Naive thymus-derived CD8-positive, alpha-beta T cell (primary cell): ENCODE results near the gene ATP5PD. TPM values are rescaled to one million over a fixed set of nuclear protein-coding genes. Genes with fewer than 3 reads are reported as not detected.

ENCODE experiments used
- ATAC-seq, 2 donors: fragments of 150-1000 bp; cut with Tn5 transposase in 1 of 2; sonication (Bioruptor Pico), chemical (Tn5 transposase) in 1 of 2; 1 replicate in 1 of 2; 2 replicates in 1 of 2; pipeline ENCODE4 v1.10.0; 2021; ENCODE audit warnings: mild to moderate bottlenecking in 2 of 2, moderate library complexity in 2 of 2
- POLR2A ChIA-PET: fragments of 350-600 bp; sonication (Branson Sonifier 250); formaldehyde crosslinking; loops from one replicate; lab custom pipeline; 2021; ENCODE audit warnings: antibody characterized with exemption; lab: Charles Lee
- DNase-seq, 10 donors: peaks; one replicate each; pipeline versions ENCODE4 v3.0.0 to v3.0.0-alpha.2; 2020 to 2022
- H3K27ac Mint-ChIP-seq, 10 donors: one replicate each; pipeline ENCODE4 v1.8.0; 2020 to 2022; ENCODE audit warnings: mild to moderate bottlenecking in 10 of 10, mixed read lengths in 10 of 10, moderate library complexity in 4 of 10, inconsistent platforms in 1 of 10
- H3K27me3 Mint-ChIP-seq, 5 donors: one replicate each; pipeline ENCODE4 v1.8.0; 2021 to 2022; ENCODE audit warnings: mixed read lengths in 5 of 5
- H3K36me3 Mint-ChIP-seq, 3 donors: one replicate each; pipeline ENCODE4 v1.8.0; 2020 to 2022; ENCODE audit warnings: mixed read lengths in 3 of 3, mild to moderate bottlenecking in 2 of 3, inconsistent platforms in 1 of 3
- H3K4me1 Mint-ChIP-seq, 4 donors: one replicate each; pipeline ENCODE4 v1.8.0; 2021 to 2022; ENCODE audit warnings: mixed read lengths in 4 of 4
- H3K4me3 Mint-ChIP-seq, 10 donors: one replicate each; pipeline ENCODE4 v1.8.0; 2020 to 2022; ENCODE audit warnings: mild to moderate bottlenecking in 10 of 10, mixed read lengths in 10 of 10, moderate library complexity in 6 of 10, inconsistent platforms in 1 of 10
- H3K9me3 Mint-ChIP-seq, 9 donors: one replicate each; pipeline ENCODE4 v1.8.0; 2020 to 2022; ENCODE audit warnings: mixed read lengths in 9 of 9, mild to moderate bottlenecking in 3 of 9, inconsistent platforms in 1 of 9, moderate library complexity in 1 of 9
- polyA plus RNA-seq, 3 donors: library from polyadenylated mRNA; unstranded; fragments of 300-500 nt; fragmentation: Illumina TruSeq; gene quantifications; one replicate each; pipeline ENCODE4 v1.2.3, GENCODE V29; 2021
- total RNA-seq, 8 experiments: library from RNA in 2 of 8; stranded (reverse) in 2 of 8; gene quantifications; one replicate each; pipeline ENCODE4 v1.2.3 and lab custom pipeline; 2021 to 2026

ATP5PD gene
- total RNA-seq (100 to 1,000 TPM; 149 to 160 TPM), polyA plus RNA-seq (100 to 1,000 TPM; 406 to 455 (median 449) TPM), total RNA-seq (lab: John Stamatoyannopoulos, UW) (64.5 to 94.9 (median 72.1) reads per million in 6 experiments)

DNA sequence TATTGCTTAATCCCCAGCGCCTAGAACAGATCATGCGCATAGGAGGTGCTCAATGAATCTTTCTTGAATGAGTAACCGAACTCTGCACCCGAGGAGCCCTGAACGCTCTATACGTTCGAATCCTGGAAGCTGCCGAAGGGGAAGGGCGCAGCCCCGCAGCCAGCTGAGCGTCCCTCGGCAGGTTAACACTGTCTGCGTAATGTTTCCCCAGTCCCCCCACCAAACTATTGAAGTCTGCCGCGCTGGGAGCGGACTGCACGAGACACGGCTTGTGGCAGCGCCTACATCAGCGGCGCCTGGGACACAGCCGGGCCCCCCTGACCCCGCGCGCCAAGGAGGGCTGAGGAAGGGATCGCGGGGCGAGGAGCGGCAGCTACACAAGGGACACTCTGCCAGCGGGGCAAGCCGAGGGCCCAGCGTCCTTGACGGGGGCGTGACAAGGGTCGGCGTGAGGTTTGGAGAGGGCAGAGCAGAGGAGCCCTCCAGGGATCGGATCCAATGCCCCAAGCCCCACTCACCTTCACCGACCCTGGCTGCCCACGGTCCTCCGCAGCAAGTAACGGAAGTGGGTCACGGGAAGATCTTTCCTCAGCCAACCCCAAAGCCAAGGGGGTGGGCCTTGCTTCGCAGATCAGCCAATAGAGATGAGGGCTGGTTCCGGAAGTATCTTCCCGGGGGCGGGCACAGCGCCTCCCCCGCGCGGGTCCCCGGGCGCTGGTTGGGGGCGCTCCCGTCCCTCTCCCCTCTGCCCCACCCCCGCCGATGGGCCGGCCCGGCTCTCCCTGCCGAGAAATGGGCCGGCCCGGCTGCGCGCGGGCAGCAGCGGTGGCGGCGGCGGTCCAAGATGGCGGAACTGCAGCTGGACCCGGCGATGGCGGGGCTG, at the start of gene ATP5PD, which contains the start of gene KCTD2:
Gene ATP5PD, minus strand, starts transcription at position 563 of the 883 bp plus-strand sequence. CDS start 4,319 bp downstream, outside the sequence.
Gene KCTD2, plus strand, starts transcription at position 819 of the 883 bp plus-strand sequence. Its CDS starts 26 bp downstream, at position 845.
- ATAC-seq, result peak; percentile 92 to 93
- H3K27me3 Mint-ChIP-seq, result no peaks in the 10 kb centered on the region
- POLR2A ChIA-PET, result interaction anchor here (0.6 to 4.7 kb wide), 17 partner anchors 10 to 223 kb away, joined by 3 to 68 read pairs (median 4); partner anchors contain the start of genes HID1 and MRPL58
- H3K36me3 Mint-ChIP-seq, result peaks cover 0 to 33% (median 3%) of the 10 kb centered on the region in 3 donors
- H3K4me3 Mint-ChIP-seq, result peak within 1 kb of the TSS; percentile 95 to 100 (median 96)
- no peaks in the 10 kb centered on the region for H3K9me3 Mint-ChIP-seq
- H3K27ac Mint-ChIP-seq, result peak within 1 kb of the TSS; percentile 91 to 98 (median 98)
- peak; percentile 86 to 97 (median 91) for DNase-seq
- H3K4me1 Mint-ChIP-seq, result peaks cover 14 to 53% (median 47%) of the 10 kb centered on the region in 4 donors

DNA sequence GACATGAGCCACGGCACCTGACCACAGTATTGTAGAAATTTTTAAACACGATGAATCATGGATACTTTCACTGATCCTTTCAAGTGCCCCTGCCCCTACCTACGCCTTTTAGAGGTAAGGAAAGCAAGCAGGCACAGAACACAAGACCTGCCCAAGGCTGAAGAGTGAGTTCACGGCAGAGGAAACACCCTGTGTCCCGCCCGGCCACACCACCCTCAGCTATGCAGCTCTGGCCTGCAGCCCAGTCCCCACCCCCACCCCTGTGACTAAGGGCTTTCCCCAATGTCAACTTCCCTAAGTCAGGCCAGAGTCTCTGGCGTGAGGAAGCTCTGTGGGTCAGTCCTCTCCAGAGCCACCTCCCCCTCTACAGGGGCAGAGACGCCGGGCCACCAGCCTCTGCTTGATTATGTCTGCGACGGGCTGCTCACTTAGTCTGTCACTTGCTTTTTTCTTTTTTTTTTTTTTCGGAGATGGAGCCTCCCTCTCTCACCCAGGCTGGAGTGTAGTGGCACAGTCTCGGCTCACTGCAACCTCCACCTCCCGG, 49.4 kb upstream of the ATP5PD start:
- no peak for ATAC-seq

DNA sequence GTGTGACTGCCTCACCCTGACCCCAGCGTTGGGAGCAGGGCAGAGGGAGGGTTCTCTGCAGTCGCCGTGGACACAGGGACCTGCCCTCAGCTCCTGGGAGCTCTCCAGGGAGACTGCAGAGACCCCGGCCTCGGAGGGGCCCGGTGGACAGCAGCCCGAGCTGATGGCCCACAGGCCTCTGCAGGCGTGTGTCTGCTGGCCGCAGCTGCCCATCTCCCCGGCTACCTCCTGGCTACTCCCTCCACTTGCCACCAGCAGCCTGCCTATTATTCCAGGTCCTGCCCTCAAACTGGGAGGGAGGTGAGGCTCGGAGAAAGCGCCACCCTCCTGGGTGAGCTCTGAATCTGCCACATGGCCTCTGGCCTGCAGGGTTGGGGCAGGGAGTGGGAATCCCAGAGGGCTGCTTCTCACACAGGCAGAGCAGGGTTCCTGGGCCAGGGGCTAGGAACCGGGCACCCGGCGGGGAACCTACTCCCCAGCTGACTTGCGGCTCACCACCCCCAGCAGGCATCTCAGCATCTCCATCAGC, 48.2 kb upstream of the ATP5PD start:
- DNase-seq (no peak), ATAC-seq (no peak)
- peaks cover 0 to 11% (median 0%) of the 10 kb centered on the region in 3 donors for H3K36me3 Mint-ChIP-seq
- no peaks in the 10 kb centered on the region for H3K27me3 Mint-ChIP-seq
- H3K27ac Mint-ChIP-seq, result no peak overlapping the region
- H3K4me3 Mint-ChIP-seq, result no peak overlapping the region
- no peaks in the 10 kb centered on the region for H3K9me3 Mint-ChIP-seq
- POLR2A ChIA-PET, result interaction anchor here (0.6 kb wide), 2 partner anchors 12 to 28 kb away, joined by 5 read pairs; no protein-coding TSS in a partner anchor
- H3K4me1 Mint-ChIP-seq, result peaks cover 18 to 25% (median 20%) of the 10 kb centered on the region in 4 donors

More for the DNA sequence above, 49.4 kb upstream of the ATP5PD start:
- Mint-ChIP-seq H3K9me3 (no peaks in the 10 kb centered on the region), H3K36me3 (peaks cover 0 to 13% (median 0%) of the 10 kb centered on the region in 3 donors), H3K27me3 (no peaks in the 10 kb centered on the region), H3K4me1 (peaks cover 9 to 17% (median 11%) of the 10 kb centered on the region in 4 donors), H3K4me3 (no peak overlapping the region), H3K27ac (no peak overlapping the region)
- POLR2A ChIA-PET, result interaction anchor here (0.6 to 0.7 kb wide), 3 partner anchors 15 to 674 kb away, joined by 4 to 6 read pairs (median 4); no protein-coding TSS in a partner anchor
- DNase-seq, result no peak

DNA sequence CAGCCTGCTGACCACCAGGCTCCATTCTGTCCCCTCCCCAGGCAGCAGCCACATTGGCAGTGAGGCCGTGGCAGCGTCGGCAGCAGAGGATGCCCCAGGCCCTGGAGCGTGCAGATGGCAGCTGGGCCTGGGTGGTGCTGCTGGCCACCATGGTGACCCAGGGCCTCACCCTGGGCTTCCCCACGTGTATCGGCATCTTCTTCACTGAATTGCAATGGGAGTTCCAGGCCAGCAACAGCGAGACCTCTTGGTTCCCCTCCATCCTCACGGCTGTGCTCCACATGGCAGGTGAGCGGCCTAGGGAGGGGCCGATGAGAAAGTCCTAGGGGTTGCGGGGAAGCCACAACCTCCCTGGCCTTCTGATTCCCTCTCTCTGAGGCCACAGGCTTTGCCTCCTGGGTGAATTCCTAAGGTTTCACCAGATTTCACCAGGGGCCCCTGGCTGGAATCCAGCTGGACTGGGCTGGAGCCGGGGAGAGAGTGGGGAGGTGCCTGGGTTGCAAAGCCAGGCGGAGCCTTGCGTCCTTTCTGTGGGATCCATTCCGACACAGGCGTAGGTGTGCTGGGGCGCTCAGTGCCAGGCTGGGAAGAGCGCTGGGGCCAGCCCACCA, 46.9 kb upstream of the ATP5PD start:
- H3K27ac Mint-ChIP-seq, result no peak overlapping the region
- DNase-seq, result no peak
- H3K9me3 Mint-ChIP-seq, result no peaks in the 10 kb centered on the region
- no peak for ATAC-seq
- peaks cover 0 to 8% (median 0%) of the 10 kb centered on the region in 3 donors for H3K36me3 Mint-ChIP-seq
- POLR2A ChIA-PET, result interaction anchor here (1.1 kb wide), 1 partner anchor 26 kb away, joined by 3 read pairs; no protein-coding TSS in a partner anchor
- peaks cover 23 to 38% (median 33%) of the 10 kb centered on the region in 4 donors for H3K4me1 Mint-ChIP-seq
- H3K4me3 Mint-ChIP-seq, result no peak overlapping the region
- H3K27me3 Mint-ChIP-seq, result no peaks in the 10 kb centered on the region

DNA sequence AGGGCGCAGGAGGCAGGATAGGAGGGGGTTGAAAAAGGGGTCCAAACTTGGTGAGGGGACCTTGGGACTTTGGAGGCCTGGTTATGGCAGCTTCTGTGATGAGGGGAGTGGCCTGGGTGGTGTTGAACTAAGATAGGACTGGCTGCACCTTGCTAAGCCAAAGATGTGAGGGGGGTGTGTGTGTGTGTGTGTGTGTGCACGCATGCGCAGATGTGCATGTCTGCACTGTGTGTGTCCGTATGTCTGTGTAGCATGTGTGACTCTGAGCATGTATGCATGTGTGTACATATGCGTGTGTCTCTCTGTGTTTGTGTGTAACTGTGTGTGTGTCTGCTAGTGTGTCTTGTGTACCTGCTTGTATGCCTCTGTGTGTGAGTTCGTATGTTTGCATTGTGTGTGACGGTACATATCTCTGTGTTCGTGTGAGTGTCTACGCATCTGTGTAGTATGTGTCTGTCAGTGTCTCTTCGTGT, 45.1 kb upstream of the ATP5PD start:
- no peak for ATAC-seq
- POLR2A ChIA-PET, result interaction anchor here (0.6 kb wide), 1 partner anchor 24 kb away, joined by 6 read pairs; no protein-coding TSS in a partner anchor
- Mint-ChIP-seq H3K9me3 (no peaks in the 10 kb centered on the region), H3K4me1 (peaks cover 23 to 51% (median 43%) of the 10 kb centered on the region in 4 donors), H3K27ac (peak overlapping the region in 7 of 10 donors; percentile 0 to 32 (median 22)), H3K4me3 (no peak overlapping the region), H3K27me3 (no peaks in the 10 kb centered on the region), H3K36me3 (no peaks in the 10 kb centered on the region)
- no peak for DNase-seq

DNA sequence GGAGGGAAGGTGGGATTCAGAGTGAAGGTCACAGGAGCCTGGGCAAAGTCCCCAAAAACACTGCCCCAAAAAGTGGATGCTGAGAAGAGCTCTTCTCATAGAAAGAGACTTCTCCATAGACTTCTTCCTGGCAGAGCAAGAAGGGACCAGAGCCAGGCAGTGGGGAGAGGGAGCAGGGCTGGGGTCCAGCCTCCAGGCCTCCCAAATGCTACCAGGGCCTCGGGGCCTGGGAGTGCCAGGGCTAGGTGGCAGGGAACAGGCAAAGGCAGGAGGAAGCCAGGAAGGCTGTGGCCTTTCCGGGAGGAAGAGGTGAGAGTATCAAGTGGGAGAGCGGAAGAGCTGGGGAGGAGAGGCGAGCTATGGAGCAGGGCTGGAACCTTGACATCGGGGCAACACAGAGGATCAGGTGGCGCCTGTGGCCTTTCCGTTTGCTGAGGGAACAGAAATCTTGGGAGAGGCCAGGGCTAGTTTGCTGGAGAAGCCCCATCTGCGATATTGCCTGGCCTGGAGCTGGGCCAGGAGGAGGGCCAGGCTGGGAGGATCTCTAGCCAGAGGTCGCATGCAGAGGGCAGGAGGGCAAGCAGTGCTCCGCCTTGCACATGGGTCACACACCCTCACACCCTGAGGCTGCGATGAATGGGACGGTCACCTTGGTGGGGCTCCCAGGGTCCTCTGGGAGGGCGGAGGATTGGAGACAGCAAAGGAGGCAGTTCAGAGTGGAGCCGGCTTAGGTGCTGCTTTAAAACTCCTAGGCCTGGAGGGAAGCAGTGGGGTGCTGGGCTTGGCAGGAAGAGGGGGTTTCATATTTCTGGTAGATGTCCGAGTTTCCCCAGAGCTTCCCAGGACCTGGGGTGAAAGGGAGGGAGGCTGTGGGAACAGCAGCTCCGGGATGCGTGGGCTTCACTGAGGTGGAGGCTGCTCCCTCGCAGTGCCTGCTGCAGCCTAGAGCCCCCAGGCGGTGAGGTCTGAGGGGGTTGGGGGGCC, 44.4 kb upstream of the ATP5PD start:
- no peak for ATAC-seq
- no peak for DNase-seq
- POLR2A ChIA-PET, result interaction anchor here (0.6 to 0.7 kb wide), 2 partner anchors 24 to 180 kb away, joined by 3 to 6 read pairs; partner anchors contain the start of gene MIF4GD
- Mint-ChIP-seq H3K4me3 (peak overlapping the region in 2 of 10 donors; percentile 26 to 49), H3K4me1 (peaks cover 28 to 59% (median 49%) of the 10 kb centered on the region in 4 donors), H3K27me3 (no peaks in the 10 kb centered on the region), H3K36me3 (no peaks in the 10 kb centered on the region), H3K27ac (peak overlapping the region in 7 of 10 donors; percentile 9 to 75 (median 57)), H3K9me3 (no peaks in the 10 kb centered on the region)

DNA sequence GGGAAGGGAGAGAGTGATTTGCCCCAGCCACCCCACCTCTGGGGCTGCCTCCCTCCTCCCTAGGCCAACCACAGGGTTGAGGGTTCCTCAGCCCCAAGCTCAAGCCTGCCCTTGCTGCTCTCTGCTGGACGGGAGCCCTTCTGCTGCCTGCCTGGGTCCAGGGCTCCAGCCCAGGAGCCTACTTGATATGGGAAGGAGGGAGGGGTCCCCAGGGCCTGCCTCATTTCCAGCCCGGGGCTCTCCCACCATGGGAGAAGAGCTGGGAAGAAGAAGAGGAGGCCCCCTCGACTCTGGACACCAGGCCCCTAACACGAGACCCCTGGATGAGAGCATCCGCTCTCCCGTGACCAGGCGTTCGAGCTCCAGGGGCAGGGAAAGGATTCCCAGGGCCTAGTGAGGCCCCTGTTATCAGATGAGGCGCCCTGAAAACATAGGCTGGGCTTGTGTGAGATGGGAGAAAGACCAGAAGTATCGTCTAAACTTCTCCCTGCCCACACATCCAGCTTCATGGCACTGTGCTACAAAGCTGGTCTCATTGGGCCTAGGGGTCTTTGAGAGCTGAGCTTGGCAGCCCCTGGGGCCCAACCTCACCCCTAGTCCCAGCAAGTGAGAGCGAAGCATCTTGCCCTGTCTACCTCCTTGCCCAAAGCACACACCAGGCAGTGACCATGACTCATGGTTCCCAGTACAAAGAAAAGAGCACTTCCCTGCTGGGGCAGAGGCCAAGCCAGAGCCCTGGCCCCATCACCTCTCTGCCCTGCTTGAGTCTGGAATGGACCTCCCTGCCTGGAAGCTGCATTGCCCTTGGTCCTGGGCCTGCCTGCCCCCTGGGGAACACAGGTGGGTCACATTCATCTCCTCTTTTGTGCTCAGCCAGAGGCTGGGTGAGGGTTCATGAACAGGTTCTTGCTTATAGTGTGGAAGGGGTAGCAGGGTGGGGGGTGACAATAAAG, 42.0 kb upstream of the ATP5PD start:
- DNase-seq (no peak), ATAC-seq (no peak)
- peak overlapping the region; percentile 31 to 89 (median 78) for H3K27ac Mint-ChIP-seq
- peaks cover 35 to 65% (median 61%) of the 10 kb centered on the region in 4 donors for H3K4me1 Mint-ChIP-seq
- POLR2A ChIA-PET, result interaction anchor here (0.5 to 3.1 kb wide), 14 partner anchors 10 to 1628 kb away, joined by 3 to 21 read pairs (median 4); partner anchors contain the start of genes ARMC7 and MRPL58
- peak overlapping the region; percentile 70 to 86 (median 78) for H3K4me3 Mint-ChIP-seq
- no peaks in the 10 kb centered on the region for H3K9me3 Mint-ChIP-seq
- H3K27me3 Mint-ChIP-seq, result no peaks in the 10 kb centered on the region
- no peaks in the 10 kb centered on the region for H3K36me3 Mint-ChIP-seq

DNA sequence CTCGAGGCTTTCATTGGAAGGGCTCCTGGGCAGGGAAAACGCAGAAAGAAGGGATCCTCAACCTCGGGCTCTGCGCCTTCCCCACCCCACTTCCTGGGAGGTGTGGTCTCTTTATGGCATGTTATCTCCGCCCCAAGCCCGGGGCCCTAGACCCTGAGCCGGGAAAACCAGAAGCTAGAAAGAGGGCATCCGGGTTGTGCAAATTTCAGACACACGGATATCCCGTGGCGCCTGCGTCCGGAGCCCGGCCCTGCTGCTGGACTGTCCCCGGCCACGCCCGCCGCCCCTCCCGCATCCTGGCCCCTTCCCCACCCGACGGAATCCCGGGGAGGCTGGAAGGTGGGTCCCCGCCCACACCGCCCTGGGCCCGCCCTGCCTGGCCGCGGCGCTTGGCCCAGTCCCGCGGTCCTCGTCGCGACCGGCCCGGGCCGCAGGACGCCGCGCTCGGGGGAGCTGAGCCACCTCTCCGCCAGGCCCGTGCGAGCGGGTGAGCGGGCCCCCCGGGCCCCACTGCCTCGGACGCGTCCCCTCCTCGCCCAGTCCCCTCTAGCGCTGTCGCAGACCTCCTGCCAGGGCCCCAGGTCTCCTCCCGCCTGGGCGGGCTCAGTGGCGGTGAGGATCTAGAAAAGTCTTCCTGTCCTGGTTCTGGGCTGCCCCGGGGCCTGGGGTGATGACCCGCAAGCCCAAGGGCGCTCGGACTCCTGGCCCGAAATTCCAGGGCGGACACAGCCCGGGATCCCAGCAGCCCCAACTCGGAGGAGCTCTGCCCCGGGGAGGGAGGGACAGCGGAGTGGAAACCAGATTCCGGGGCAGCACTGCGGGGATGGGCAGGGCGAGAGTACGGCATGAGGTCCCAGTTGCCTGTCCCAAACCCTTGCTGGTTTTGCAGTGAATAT, 41.0 kb upstream of the ATP5PD start, which contains the start of gene SLC16A5:
Gene SLC16A5, plus strand, starts transcription at position 397 of the 896 bp plus-strand sequence. CDS start 5,683 bp downstream, outside the sequence.
- H3K4me1 Mint-ChIP-seq, result peaks cover 35 to 66% (median 62%) of the 10 kb centered on the region in 4 donors
- H3K4me3 Mint-ChIP-seq, result peak within 1 kb of the TSS; percentile 78 to 90 (median 80)
- peak within 1 kb of the TSS; percentile 70 to 93 (median 84) for H3K27ac Mint-ChIP-seq
- no peaks in the 10 kb centered on the region for H3K36me3 Mint-ChIP-seq
- no peaks in the 10 kb centered on the region for H3K9me3 Mint-ChIP-seq
- POLR2A ChIA-PET, result interaction anchor here (0.5 to 3.1 kb wide), 13 partner anchors 10 to 313 kb away, joined by 3 to 21 read pairs (median 3); partner anchors contain the start of genes ARMC7 and MRPL58
- no peaks in the 10 kb centered on the region for H3K27me3 Mint-ChIP-seq
- DNase-seq (peak in 8 of 10 donors; percentile 25 to 51 (median 36)), ATAC-seq (peak; percentile 65 to 79)

DNA sequence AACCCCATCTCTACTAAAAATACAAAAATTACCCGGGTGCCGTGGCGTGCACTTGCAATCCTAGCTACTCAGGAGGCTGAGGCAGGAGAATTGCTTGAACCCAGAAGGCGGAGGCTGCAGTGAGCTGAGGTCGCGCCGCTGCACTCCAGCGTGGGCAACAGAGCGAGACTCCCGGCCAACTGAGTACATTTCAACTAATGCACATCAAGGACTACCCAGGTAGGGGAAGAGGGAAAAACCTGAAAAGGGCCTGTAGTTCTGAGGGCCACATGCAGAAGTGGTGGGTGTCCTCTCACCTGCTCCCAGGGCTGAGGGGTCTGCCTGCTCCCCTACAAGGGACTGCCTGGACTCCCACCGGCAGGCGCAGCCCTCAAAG, 40.4 kb upstream of the ATP5PD start:
- POLR2A ChIA-PET, result interaction anchor here (1.0 to 3.1 kb wide), 6 partner anchors 10 to 204 kb away, joined by 3 to 21 read pairs (median 6); partner anchors contain the start of gene ARMC7
- DNase-seq, result no peak
- ATAC-seq, result peak in 1 of 2 donors; percentile 4
- peaks cover 36 to 66% (median 58%) of the 10 kb centered on the region in 4 donors for H3K4me1 Mint-ChIP-seq
- no peaks in the 10 kb centered on the region for H3K36me3 Mint-ChIP-seq
- no peaks in the 10 kb centered on the region for H3K9me3 Mint-ChIP-seq
- H3K27ac Mint-ChIP-seq, result peak overlapping the region; percentile 55 to 93 (median 84)
- no peaks in the 10 kb centered on the region for H3K27me3 Mint-ChIP-seq
- H3K4me3 Mint-ChIP-seq, result peak overlapping the region; percentile 52 to 90 (median 80)
